GM12865 (cell line): Measurements from ENCODE around the gene PHKB.

Experiments used
- DNase-seq: peaks from one replicate; pipeline ENCODE4 v3.0.0; 2010; ENCODE audit warnings: low read depth
- H3K4me3 ChIP-seq: 2 replicates; pipeline ENCODE4 v1.5.1; 2011; ENCODE audit warnings: mild to moderate bottlenecking, low read depth, low read length, control low read depth
- CTCF ChIP-seq: IDR thresholded peaks from 2 replicates; pipeline ENCODE4 v1.5.1; 2011; ENCODE audit warnings: low read length, control low read depth, low read depth, inconsistent platforms; ENCODE audit not compliant: insufficient read depth; ENCODE audit errors: missing control alignments

Gene PHKB

GRCh38 chr16:47695756-47696155, 234.6 kb downstream of the PHKB start:
- no peak for DNase-seq
- no peak overlapping the region for H3K4me3 ChIP-seq
- no peak for TF ChIP-seq CTCF

GRCh38 chr16:47697826-47698225, 236.7 kb downstream of the PHKB start:
- no peak for TF ChIP-seq CTCF
- no peak for DNase-seq
- no peak overlapping the region for H3K4me3 ChIP-seq

GRCh38 chr16:47699106-47699505, 238.0 kb downstream of the PHKB start:
- DNase-seq = no peak
- TF ChIP-seq CTCF = no peak
- H3K4me3 ChIP-seq = no peak overlapping the region

GRCh38 chr16:47700857-47701587, 239.9 kb downstream of the PHKB start:
- no peak for TF ChIP-seq CTCF

GRCh38 chr16:47705266-47705665, 244.1 kb downstream of the PHKB start:
- no peak for DNase-seq
- no peak for TF ChIP-seq CTCF
- H3K4me3 ChIP-seq = no peak overlapping the region

More at GRCh38 chr16:47700857-47701587, 239.9 kb downstream of the PHKB start:
- DNase-seq = no peak
- H3K4me3 ChIP-seq = no peak overlapping the region

GRCh38 chr16:47711809-47712208, 250.7 kb downstream of the PHKB start:
- no peak overlapping the region for H3K4me3 ChIP-seq
- DNase-seq = no peak
- TF ChIP-seq CTCF = no peak
